Activated CD4-positive, alpha-beta T cell treated with anti-CD3 and anti-CD28 coated beads, Interleukin-2, Interleukin-4, amounts not matched to agents 100 ng/mL and 50 ng/mL, durations not matched to agents 16 hours and 8 hours (primary cell): ENCODE measurements around the gene C1orf116.

Source experiments
- DNase-seq: peaks from one replicate; pipeline ENCODE4 v3.0.0-alpha.2; 2020; ENCODE audit warnings: low spot score

The C1orf116 gene

GRCh38 chr1:207034998-207035397, 2.4 kb upstream of the C1orf116 start:
- DNase-seq = no peak

- DNase-seq = no peak
These were observed 1.7 kb upstream of the C1orf116 start for GRCh38 chr1:207034208-207034607.

DNA sequence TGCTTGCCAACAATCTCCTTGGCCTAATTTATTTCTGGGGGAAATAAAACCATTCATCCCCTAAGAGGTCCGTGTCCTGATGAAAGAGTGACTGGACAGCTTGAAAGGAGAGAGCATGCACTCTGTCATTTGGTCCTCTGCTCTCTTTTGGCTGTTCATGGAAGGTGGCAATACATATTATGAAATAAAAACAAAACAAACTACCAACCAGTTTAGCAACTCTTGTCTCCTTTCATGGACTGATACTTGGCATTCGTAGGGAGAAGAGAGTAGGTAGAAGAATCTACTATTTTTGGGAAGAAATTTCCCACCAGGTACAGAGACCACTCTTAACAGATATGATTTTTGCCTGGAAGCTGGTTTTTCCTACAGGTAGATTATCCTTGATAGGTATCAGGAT, 746 bp upstream of the C1orf116 start:
- no peak for DNase-seq

GRCh38 chr1:207031632-207032264, 808 bp downstream of the C1orf116 start:
- no peak for DNase-seq

DNA sequence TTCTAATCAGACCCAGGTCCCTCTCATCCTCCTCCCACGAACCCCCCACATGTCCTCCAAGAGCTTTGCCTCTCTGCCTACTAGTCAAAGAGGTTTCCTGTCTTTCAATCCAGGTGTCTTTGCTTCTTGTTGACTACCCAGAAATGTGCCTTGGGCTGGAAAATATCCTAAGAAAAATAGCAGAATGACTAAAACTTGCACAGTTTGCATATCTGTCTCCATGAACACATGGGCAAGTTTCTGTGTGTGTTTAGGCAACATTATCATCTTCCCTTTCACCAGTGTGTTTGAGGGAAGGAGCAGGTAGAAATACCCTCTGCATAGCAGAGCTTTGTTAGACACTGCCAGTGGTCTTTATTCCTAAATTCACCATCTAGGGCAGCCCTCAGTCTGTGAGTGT, 1.5 kb downstream of the C1orf116 start:
- DNase-seq = no peak

DNA sequence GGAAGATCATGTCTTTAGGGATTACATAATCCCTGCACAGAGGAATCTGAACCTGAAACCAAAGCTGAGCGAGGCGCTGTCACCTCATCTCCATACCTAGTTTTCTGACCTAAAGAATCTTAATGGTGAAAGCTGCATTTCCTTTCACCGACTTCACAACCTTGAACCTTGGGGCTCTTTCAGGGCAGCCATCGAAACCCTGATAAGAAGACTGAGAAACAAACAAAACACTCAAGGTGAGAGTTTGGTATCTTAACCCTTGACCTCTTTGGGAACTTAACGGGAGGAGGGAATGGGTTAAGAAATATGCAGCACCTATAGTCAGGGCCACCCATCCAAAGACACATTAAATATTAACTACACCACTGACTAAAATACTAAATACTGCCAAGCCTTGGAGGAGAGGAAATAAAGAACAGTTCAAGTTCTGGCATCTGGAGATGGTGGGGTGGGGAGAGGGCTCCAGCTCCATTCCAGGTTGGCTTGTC, 2.0 kb downstream of the C1orf116 start:
- DNase-seq = no peak

DNA sequence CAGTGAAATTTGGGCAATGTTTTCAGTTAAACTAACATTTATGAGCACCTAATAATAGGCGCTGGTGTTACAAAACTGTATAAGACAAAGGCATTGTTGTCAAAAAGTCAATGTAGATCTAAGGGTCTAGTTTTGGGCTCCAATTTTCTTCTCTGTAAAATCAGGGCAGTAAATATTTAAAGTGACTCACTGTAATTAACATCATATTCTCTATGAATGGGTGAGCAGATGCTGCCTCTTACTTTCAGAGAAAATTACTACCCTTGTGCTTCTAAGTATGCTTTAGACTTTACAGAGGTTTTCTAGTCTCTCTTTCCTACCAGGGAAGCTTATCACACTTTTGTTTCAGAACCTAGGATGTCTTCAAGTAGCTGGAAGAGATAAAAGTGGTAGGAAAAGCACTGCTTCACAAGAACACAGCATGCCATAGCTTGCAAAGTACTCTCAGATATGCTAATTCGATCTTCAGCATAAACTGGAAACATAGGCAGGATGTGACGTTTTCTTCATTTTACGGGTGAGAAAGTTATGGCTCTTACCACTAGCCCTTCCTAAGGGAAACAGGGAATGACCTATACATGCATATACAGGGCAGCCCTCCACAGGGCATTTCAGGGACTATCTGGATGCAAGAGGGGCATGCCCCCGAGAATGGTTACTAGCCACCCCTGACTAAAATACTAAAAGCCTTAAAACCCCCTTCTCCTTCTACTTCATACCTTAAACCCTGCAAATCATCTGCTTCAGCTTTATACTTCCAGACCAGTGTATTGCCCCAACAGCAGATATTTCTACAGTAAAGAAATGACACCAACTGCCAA, 2.6 kb downstream of the C1orf116 start:
- DNase-seq = no peak

DNA sequence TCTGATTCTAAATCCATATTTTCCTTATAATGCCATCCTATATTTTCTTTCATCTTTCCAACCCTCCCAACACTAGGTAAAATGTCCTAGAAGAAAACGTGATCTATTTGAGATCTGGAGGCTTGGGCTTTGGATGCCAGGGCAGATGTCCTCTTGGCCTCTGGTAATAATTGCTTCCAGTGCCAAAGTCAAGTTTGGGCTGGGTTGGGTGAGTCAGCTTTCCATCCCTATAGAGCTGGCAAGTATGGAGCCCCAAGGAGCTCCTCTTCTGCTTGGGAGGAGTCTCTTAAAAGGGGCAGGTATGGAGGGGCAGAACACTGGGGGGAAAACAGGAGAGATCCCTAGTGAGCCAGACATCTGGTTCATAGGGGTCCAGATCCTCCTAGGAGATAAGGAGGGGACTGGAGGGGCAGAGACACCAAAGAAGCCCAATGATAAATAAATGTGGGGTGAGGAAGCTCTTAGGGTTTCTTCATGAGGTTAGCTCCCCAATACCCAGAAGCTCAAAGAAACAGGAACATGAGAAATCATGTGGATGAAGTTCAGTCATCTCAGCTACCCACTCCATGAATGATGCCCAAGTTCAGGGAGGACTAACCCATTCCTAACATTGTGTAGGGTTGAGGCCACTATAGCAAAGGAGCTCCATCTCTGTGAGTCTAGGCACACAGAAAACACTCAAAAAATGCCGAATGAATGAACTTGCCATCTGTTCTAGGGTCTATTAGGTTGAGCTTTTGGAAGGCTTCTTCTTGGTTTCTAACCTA, 3.5 kb downstream of the C1orf116 start:
- no peak for DNase-seq

- no peak for DNase-seq
These were observed 4.6 kb downstream of the C1orf116 start for GRCh38 chr1:207027921-207028320.

DNA sequence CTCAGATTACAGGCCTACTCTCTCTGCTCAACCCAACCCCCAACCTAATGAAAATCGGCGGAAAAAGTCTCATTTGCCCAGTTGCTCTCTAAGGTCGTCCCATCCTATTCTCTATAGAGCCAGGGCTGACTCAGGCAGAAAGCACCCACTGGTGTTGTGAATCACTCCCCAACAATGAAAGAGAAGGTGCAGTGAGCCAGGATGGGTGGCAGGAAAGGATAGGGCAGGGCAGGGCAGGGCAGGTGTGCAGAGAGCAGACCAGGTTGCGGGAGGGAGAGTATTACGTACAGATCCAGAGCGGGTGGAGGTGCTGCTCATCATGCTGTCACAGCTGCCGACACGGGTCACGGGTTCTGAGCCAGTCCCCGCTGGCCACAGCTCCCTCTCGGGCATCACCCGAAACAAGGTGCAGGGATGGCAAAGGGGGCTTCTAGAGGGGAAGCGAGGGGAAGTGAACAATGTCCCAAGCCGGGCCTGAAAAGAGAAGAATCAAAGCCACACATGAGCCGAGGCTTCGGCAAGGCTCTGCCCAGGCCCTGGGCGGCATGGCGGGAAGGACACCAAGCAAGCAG, 5.3 kb downstream of the C1orf116 start:
- DNase-seq = no peak

DNA sequence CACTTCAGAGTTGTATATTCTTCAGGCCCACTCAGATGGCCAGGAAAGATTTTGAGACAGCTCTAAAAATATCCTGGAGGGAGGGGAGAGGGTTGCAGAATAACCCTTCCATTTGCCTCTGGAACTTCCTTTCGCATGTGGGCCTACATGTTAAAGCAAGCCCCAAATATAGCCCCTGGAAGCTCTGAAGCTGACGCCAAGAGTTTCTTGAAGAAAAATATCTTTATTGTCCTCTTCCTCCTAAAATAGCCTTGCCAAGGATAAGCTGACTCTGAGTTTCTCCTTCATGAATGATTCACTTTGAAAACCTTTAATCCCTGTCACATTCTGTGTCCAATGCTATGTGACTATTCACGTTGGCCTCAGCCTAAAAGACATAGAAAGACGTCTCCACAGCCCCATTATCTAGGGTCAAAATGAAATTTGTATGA, 6.4 kb downstream of the C1orf116 start:
- no peak for DNase-seq

- no peak for DNase-seq
These were observed 7.2 kb downstream of the C1orf116 start for GRCh38 chr1:207025146-207025880.

DNA sequence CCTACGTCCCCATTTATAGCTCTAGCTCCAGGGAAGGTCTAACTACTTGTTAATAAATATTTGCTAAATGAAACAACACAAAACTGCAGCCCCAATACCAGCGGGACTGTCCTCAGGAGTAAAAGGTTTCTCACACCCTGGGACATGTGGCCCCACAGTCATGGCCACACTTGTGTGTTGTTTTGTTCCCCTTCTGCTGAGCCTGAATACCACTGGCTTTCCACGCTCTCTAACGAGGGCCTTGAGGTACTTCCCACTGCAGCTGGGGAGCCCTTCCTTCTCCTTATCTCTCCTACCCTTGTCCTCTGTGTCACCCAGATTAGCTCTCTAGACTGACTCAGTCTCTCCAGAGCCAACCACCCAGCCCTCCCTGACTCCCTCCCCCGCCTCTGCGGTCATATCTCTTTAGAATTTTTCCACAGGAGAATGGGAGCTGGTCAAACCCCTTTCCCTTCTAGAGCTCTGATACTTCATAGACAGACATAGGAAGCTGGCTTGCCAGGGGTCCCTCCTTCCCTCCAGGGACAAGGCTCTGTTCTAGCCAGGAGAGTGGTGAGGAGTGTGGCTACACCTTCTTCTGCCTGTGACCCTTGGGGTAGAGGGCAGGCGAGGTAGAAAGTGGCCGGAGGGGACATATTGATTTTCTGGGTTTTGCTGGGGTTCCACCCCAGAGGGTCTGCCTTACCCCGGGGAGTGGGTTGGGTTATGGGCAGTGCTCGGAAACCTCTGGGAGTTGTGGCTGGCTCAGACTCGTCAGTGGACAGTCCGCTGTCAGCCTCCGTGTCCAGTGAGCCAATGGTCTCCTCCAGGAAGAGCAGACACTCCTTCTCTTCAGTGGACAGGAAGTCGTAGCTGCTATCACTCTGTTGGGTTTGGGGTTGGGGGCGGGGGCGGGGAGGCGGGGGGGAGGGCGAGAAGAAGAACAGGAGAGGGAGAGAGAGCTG, 8.1 kb downstream of the C1orf116 start:
- DNase-seq = no peak

DNA sequence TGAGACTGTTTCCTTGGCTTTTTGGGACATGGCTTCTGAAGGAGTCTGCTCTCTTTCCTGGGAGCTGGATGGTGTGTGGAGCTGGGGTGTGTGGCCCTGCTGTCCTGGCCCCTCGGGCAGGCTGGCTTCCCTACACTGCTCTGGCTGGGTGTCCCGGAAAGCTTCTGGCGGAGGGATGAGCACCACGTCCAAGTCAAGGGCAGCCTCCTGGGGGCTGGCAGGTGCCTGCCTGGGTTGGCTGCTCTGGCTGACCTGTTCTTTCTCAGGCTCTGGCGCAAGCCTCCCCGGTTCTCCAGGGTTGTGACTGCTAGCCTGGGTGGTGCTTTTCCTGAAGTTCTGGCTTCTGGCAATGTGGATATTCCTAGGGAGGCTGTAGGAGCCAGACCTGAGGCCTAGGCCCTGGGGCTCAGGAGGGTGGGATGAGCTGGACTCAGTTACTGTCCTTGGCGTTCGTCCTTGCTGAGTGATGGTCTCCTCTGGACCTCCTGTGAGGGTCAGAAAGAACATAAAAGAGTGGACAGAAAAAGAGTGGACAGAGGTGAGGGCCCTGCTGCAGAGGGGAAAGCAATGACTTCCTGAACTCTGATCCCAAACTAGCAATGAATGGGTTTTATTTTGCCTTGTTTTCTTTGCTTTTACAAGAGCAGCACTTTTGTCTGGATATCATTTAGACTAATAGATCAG, 9.4 kb downstream of the C1orf116 start:
- no peak for DNase-seq

- DNase-seq = no peak
These were observed 10.5 kb downstream of the C1orf116 start for GRCh38 chr1:207021876-207022596.

DNA sequence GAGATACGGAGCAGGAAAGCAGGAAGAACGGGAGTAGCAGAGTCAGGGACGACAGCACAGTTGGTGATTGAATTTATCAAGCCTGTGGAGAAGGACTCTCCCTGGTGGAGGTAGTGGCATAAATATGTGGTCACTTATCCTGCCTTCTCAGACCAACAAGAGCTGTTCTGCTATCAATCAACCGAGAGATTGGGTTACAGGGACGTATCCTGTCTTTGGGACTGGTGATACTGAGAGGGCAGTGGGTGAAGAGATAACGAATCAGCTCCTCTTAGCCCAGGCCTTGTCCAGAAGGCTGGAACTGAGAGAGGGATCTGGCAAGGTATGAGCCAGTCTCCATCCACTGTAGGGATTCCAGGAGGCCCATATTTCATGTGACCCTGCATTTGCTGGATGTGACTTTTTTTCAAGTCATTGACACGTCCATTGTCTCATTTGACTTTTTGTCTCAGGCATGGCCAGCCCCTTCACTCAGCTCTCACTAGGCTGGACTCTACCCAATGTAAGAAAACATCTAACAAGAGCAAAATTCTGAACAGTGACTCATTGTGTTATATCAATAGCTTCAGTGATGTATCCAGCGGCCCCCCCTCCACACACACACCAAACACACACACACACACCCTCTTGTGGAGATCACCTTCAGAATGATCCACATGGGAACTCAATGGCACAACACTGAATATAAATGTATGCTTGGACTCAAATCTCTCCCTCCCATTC, 11.3 kb downstream of the C1orf116 start:
- no peak for DNase-seq

DNA sequence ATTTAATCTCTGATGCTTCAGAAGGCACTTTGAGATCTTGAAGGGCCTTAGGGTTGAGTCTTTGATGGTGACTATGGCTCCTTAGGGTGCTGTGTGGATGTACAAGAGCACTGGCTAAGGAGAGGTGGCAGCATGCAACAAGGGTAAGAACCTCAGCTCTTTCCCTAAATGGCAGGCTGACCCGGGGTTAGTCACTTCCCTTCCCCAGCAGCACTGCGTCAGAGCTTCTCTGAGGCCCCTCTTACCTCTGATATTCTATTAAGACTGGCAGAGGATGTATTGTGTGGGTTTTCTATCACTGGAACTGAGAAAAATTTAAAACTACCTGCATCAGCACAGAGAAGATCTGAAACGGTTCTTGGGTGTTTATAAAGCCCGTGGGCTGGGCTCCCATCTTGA, 11.8 kb downstream of the C1orf116 start:
- no peak for DNase-seq

- DNase-seq = no peak
These were observed 12.4 kb downstream of the C1orf116 start for GRCh38 chr1:207020065-207020708.
